GM12892 (cell line): ENCODE results near the gene GRAMD4.

ENCODE experiments used
- DNase-seq: peaks from one replicate; pipeline ENCODE4 v3.0.0; 2011; ENCODE audit not compliant: insufficient read length
- FAIRE-seq: peaks from 2 replicates; lab custom pipeline; 2011; peaks lifted over from hg19 to GRCh38; lab: Jason Lieb, UNC
- POLR2A ChIP-seq: IDR thresholded peaks from 2 replicates; pipeline ENCODE4 v1.6.1; 2011; ENCODE audit warnings: low read depth, low read length, control low read depth
- POLR2AphosphoS5 ChIP-seq: IDR thresholded peaks from 2 replicates; pipeline ENCODE4 v1.6.1; 2011; ENCODE audit warnings: low read depth, low read length, control low read depth
- TAF1 ChIP-seq: IDR thresholded peaks from 2 replicates; pipeline ENCODE4 v1.6.1; 2011; ENCODE audit warnings: low read depth, mild to moderate bottlenecking, control low read depth, low read length, borderline replicate concordance

Gene GRAMD4

GRCh38 chr22:46725096-46725495, 104.9 kb downstream of the GRAMD4 start:
- FAIRE-seq (no peak), DNase-seq (no peak)

GRCh38 chr22:46726066-46726985, 106.1 kb downstream of the GRAMD4 start:
- no peak for TF ChIP-seq TAF1
- TF ChIP-seq POLR2AphosphoS5: no peak
- TF ChIP-seq POLR2A: no peak
- DNase-seq: no peak
- no peak for FAIRE-seq

More at GRCh38 chr22:46725096-46725495, 104.9 kb downstream of the GRAMD4 start:
- TF ChIP-seq POLR2AphosphoS5 (no peak), POLR2A (no peak), TAF1 (no peak)

- FAIRE-seq: no peak
- DNase-seq: no peak
- no peak for TF ChIP-seq POLR2A
- no peak for TF ChIP-seq POLR2AphosphoS5
- TF ChIP-seq TAF1: no peak
Measured at GRCh38 chr22:46726986-46727317, 106.8 kb downstream of the GRAMD4 start.

GRCh38 chr22:46727813-46728364, 107.7 kb downstream of the GRAMD4 start:
- TF ChIP-seq POLR2A: no peak
- TF ChIP-seq POLR2AphosphoS5: no peak
- TF ChIP-seq TAF1: no peak
- no peak for DNase-seq
- no peak for FAIRE-seq

- FAIRE-seq: no peak
- no peak for DNase-seq
- no peak for TF ChIP-seq POLR2A
- TF ChIP-seq TAF1: no peak
- no peak for TF ChIP-seq POLR2AphosphoS5
Measured at GRCh38 chr22:46728470-46728869, 108.3 kb downstream of the GRAMD4 start.
